Peyer's patch (tissue), 4 donors: ENCODE measurements around the gene TRIM8.

Experiments
- CTCF ChIP-seq, 6 experiments: fragments of 450-650 bp in 4 of 6; fragments of 200-600 bp in 2 of 6; sonication (generic) in 1 of 6; IDR thresholded peaks; one replicate each; pipeline ENCODE4 v1.5.1; 2017 to 2019; ENCODE audit warnings: antibody characterized with exemption in 6 of 6, mild to moderate bottlenecking in 3 of 6, moderate library complexity in 1 of 6
- POLR2A ChIP-seq, 2 donors: fragments of 450-650 bp; IDR thresholded peaks; one replicate each; pipeline ENCODE4 v1.5.1; 2017; ENCODE audit warnings: antibody characterized with exemption in 2 of 2, mild to moderate bottlenecking in 2 of 2, moderate library complexity in 2 of 2

DNA sequence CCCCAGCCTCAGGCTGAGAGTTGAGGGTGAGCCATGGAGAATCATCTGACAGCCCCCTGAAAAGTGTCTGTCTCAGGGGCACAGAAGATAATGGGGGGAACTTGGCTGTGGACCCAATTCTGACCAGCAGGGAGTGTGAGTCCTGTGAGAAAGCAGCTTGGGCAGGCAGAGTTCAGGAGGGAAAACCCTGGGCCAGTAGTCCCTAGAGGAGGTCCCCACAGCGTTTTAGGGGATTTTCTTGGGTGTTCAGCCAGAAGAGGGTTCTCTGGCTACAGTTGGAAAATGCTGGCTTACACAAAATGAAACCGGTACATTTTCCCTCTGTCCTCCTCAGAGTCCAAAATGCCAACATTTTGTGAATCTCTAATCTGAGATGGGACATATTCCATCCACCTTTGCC, 35.8 kb upstream of the TRIM8 start:
- TF ChIP-seq CTCF (IDR thresholded peaks at IDR 0.05) (no peak), POLR2A (IDR thresholded peaks at IDR 0.05) (no peak)
